ENCODE measurements around the gene ADM5. TPM values are rescaled to one million over a fixed set of nuclear protein-coding genes. Genes with fewer than 3 reads are reported as not detected.

Gene ADM5
- total RNA-seq, 1 donor from 2014 or later: 3.2 TPM

- TF ChIP-seq, protein P1, sequence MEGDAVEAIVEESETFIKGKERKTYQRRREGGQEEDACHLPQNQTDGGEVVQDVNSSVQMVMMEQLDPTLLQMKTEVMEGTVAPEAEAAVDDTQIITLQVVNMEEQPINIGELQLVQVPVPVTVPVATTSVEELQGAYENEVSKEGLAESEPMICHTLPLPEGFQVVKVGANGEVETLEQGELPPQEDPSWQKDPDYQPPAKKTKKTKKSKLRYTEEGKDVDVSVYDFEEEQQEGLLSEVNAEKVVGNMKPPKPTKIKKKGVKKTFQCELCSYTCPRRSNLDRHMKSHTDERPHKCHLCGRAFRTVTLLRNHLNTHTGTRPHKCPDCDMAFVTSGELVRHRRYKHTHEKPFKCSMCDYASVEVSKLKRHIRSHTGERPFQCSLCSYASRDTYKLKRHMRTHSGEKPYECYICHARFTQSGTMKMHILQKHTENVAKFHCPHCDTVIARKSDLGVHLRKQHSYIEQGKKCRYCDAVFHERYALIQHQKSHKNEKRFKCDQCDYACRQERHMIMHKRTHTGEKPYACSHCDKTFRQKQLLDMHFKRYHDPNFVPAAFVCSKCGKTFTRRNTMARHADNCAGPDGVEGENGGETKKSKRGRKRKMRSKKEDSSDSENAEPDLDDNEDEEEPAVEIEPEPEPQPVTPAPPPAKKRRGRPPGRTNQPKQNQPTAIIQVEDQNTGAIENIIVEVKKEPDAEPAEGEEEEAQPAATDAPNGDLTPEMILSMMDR (IDR thresholded peaks at IDR 0.05; ENCODE audit: partially characterized antibody, unreplicated experiment): no peak
- Mint-ChIP-seq H3K4me1 (ENCODE audit: low read depth, unreplicated experiment) (peaks cover 4% of the 10 kb centered on the region), H3K27me3 (ENCODE audit: unreplicated experiment) (peaks cover 3% of the 10 kb centered on the region), H3K36me3 (ENCODE audit: unreplicated experiment) (no peaks in the 10 kb centered on the region), H3K9me3 (ENCODE audit: unreplicated experiment) (peaks cover 8% of the 10 kb centered on the region), H3K27ac (ENCODE audit: unreplicated experiment) (no peak overlapping the region), H3K4me3 (ENCODE audit: unreplicated experiment) (no peak overlapping the region)
- no peak for DNase-seq
Measured at GRCh38 chr19:49667473-49667872, 21.9 kb upstream of the ADM5 start.

- TF ChIP-seq, protein P1 (IDR thresholded peaks at IDR 0.05; ENCODE audit: partially characterized antibody, unreplicated experiment): no peak
- Mint-ChIP-seq H3K4me1 (ENCODE audit: low read depth, unreplicated experiment) (no peaks in the 10 kb centered on the region), H3K4me3 (ENCODE audit: unreplicated experiment) (no peak overlapping the region), H3K27ac (ENCODE audit: unreplicated experiment) (peak overlapping the region; percentile 16), H3K9me3 (ENCODE audit: unreplicated experiment) (peaks cover 10% of the 10 kb centered on the region), H3K36me3 (ENCODE audit: unreplicated experiment) (no peaks in the 10 kb centered on the region), H3K27me3 (ENCODE audit: unreplicated experiment) (peaks cover 3% of the 10 kb centered on the region)
- DNase-seq: no peak
Measured at GRCh38 chr19:49669516-49669915, 19.9 kb upstream of the ADM5 start.

DNA sequence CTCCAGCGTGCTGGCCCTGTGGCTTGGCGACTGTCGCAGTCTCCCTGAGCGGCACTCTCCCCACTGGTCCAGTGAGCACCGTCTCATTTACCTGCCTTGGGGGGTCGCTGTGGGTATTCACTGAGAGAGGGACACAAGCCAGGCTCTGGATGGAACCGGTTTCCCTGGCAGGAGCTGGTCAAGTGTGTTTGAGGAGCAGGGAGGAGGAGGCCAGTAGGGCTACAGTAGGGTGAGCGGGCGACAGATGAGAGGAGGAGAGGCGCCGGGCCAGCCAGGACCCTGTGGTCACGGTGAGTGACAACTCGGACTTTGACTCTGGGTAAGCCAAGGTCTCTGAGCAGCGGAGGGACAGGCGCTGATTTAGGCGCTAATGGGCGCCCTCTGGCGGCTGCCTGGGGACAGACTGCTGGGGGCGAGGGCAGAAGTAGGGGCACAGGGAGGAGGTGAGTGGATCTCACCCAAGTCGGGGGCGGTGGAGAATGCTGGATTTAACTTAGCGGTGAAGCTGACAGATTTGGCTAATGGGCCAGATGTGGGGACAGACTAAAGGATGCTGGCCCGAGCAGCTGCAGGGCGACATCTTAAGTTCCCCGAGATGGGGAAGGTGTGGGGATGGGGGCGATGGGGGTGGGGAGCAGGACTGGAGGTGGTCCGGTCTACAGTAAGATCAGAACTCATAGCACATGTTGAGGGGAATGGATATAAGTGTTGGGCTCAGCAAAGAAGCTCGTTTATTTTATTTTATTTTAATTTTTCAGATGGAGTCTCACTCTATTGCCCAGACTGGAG is 17.1 kb upstream of the ADM5 start:
- peak; percentile 91 for DNase-seq
- Mint-ChIP-seq H3K27ac (ENCODE audit: unreplicated experiment) (peak overlapping the region; percentile 85), H3K4me1 (ENCODE audit: low read depth, unreplicated experiment) (no peaks in the 10 kb centered on the region), H3K4me3 (ENCODE audit: unreplicated experiment) (peak overlapping the region; percentile 82), H3K36me3 (ENCODE audit: unreplicated experiment) (no peaks in the 10 kb centered on the region), H3K9me3 (ENCODE audit: unreplicated experiment) (peaks cover 7% of the 10 kb centered on the region), H3K27me3 (ENCODE audit: unreplicated experiment) (peaks cover 6% of the 10 kb centered on the region)
- TF ChIP-seq, protein P1 (IDR thresholded peaks at IDR 0.05; ENCODE audit: partially characterized antibody, unreplicated experiment): peak; percentile 89

DNA sequence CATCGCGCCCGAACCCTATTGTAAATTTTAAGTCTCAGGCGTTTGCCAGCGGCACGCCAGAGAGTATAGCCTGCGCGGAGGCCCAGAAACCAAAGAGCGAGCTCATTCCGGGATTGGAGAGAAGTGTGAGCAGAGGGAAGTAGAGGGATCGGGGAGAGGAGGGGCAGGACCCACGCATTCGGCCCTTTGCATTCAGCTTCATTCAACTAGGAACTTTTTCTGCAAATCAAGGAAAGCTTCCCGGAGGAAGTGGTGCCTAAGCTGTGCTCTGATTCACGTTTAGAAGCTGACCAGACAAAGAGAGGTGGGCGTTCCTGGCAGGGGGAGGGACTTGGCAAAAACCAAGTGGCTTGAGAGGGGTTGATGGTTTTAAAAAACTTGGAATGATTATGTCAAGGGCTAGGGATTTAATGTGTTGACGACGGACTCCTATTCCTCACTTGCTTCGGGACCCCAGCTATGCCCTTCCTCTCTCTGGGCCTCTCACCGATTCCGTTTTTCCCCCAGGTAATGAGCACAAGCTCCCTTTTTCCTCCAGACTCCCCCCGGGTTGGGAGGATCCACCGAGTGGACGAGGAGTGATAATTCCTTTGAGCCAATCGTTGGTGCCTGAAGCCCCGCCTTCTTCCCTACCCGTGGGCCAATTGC is 13.1 kb upstream of the ADM5 start:
- DNase-seq: peak; percentile 74
- TF ChIP-seq, protein P1 (IDR thresholded peaks at IDR 0.05; ENCODE audit: partially characterized antibody, unreplicated experiment): no peak
- peaks cover 7% of the 10 kb centered on the region for H3K9me3 Mint-ChIP-seq (ENCODE audit: unreplicated experiment)
- peak overlapping the region; percentile 100 for H3K27ac Mint-ChIP-seq (ENCODE audit: unreplicated experiment)
- H3K4me3 Mint-ChIP-seq (ENCODE audit: unreplicated experiment): peak overlapping the region; percentile 99
- H3K4me1 Mint-ChIP-seq (ENCODE audit: low read depth, unreplicated experiment): peaks cover 12% of the 10 kb centered on the region
- peaks cover 6% of the 10 kb centered on the region for H3K27me3 Mint-ChIP-seq (ENCODE audit: unreplicated experiment)
- no peaks in the 10 kb centered on the region for H3K36me3 Mint-ChIP-seq (ENCODE audit: unreplicated experiment)

GRCh38 chr19:49676784-49677230 is 12.6 kb upstream of the ADM5 start:
- Mint-ChIP-seq H3K27ac (ENCODE audit: unreplicated experiment) (peak overlapping the region; percentile 100), H3K36me3 (ENCODE audit: unreplicated experiment) (no peaks in the 10 kb centered on the region), H3K4me1 (ENCODE audit: low read depth, unreplicated experiment) (peaks cover 12% of the 10 kb centered on the region), H3K4me3 (ENCODE audit: unreplicated experiment) (peak overlapping the region; percentile 99), H3K27me3 (ENCODE audit: unreplicated experiment) (peaks cover 6% of the 10 kb centered on the region), H3K9me3 (ENCODE audit: unreplicated experiment) (peaks cover 7% of the 10 kb centered on the region)
- peak; percentile 98 for DNase-seq
- TF ChIP-seq, protein P1 (IDR thresholded peaks at IDR 0.05; ENCODE audit: partially characterized antibody, unreplicated experiment): no peak
